Aorta (tissue), 5 donors: ENCODE measurements around the gene OR2A14. TPM values are rescaled to one million over a fixed set of nuclear protein-coding genes. Genes with fewer than 3 reads are reported as not detected.
A peak's percentile ranks its signal among the peaks of the same experiment; 100 is the strongest.
"Not testable (repeated sequence)": the region's sequence is repeated elsewhere in the genome, so short reads cannot be mapped to it uniquely, and the experiment has no call there.

Experiments
- ATAC-seq: fragments of 200-7000 bp; cut with Tn5 transposase; one replicate; pipeline ENCODE4 v1.9.1; 2022; ENCODE audit warnings: moderate library complexity; ENCODE audit not compliant: low FRiP score
- DNase-seq, 2 donors: peaks; one replicate each; pipeline ENCODE4 v3.0.0-alpha.2; 2020
- H3K27ac ChIP-seq, 2 donors: one replicate each; pipeline ENCODE4 v1.5.1; 2013; ENCODE audit warnings: low read length in 2 of 2, mild to moderate bottlenecking in 2 of 2, moderate library complexity in 2 of 2, control low read depth in 1 of 2, inconsistent platforms in 1 of 2, low read depth in 1 of 2
- H3K27me3 ChIP-seq, 2 donors: one replicate each; pipeline ENCODE4 v1.6.1; 2013; ENCODE audit warnings: control low read depth in 1 of 2, low read length in 1 of 2, mild to moderate bottlenecking in 1 of 2, moderate library complexity in 1 of 2; ENCODE audit not compliant: insufficient read depth in 2 of 2, control insufficient read depth in 1 of 2
- H3K36me3 ChIP-seq, 2 donors: one replicate each; pipeline ENCODE4 v1.6.1; 2013; ENCODE audit warnings: control low read depth in 1 of 2, low read length in 1 of 2, mild to moderate bottlenecking in 1 of 2; ENCODE audit not compliant: insufficient read depth in 2 of 2, control insufficient read depth in 1 of 2
- H3K4me1 ChIP-seq, 2 donors: one replicate each; pipeline ENCODE4 v1.6.1; 2013; ENCODE audit warnings: low read length in 2 of 2, control low read depth in 1 of 2, mild to moderate bottlenecking in 1 of 2, moderate library complexity in 1 of 2; ENCODE audit not compliant: insufficient read depth in 2 of 2, control insufficient read depth in 1 of 2
- H3K4me3 ChIP-seq, 2 donors: one replicate each; pipeline ENCODE4 v1.5.1; 2013; ENCODE audit warnings: low read length in 2 of 2, control low read depth in 1 of 2, mild to moderate bottlenecking in 1 of 2
- H3K9me3 ChIP-seq: one replicate; pipeline ENCODE4 v1.6.1; 2013; ENCODE audit warnings: mild to moderate bottlenecking, low read length; ENCODE audit not compliant: control insufficient read depth
- WGBS, 2 donors: extraction: QIAGEN DNeasy Blood & Tissue Kit; methylation state at CpG; one replicate each; pipeline ENCODE4 v1.1.7; 2013; 5-methylcytosine and 5-hydroxymethylcytosine counted together
- intact Hi-C, 2 donors: fragments of 100-400 bp; cut with DNase I; formaldehyde crosslinking; loops; one replicate each; pipeline versions ENCODE4 v1.14.2 to v1.15.0; 2022
- polyA plus RNA-seq, 2 donors: library from polyadenylated mRNA; stranded (reverse); fragments of 200-250 nt; gene quantifications; one replicate each; pipeline ENCODE4 v1.2.3, GENCODE V29; 2013
- total RNA-seq, 2 donors: library from RNA; stranded (reverse); fragmentation: NEBNext Ultra II Directional; extraction: Animal tissue kit (Norgen Biotek cat#: 25700); gene quantifications; one replicate each; pipeline ENCODE4 v1.2.1, GENCODE V29; 2021
- donor health status: healthy with polysubstance abuse.
- donor health status: Bipolar disorder and iron deficiency.
- donor health status: DM: no; HTN: no; CAD: no.
- donor health status: DM: no; HTN: no; CAD: no.
- donor health status: DM: yes; HTN: yes; CAD: no.

Gene OR2A14
- total and polyA plus RNA-seq, 4 donors, result not detected

- no peaks in the 10 kb centered on the region for H3K27me3 ChIP-seq
- peaks cover 2% of the 10 kb centered on the region for H3K9me3 ChIP-seq
- no peak overlapping the region for H3K4me3 ChIP-seq
- ATAC-seq, result no peak
- intact Hi-C loops, result loop anchor here in 1 of 2 donors (10.0 kb wide), 1 partner anchor 169 kb away; no protein-coding TSS in a partner anchor
- H3K4me1 ChIP-seq, result no peaks in the 10 kb centered on the region
- H3K36me3 ChIP-seq, result no peaks in the 10 kb centered on the region
- 80 to 83% methylated on average over 6 of the region's 6 CpGs for WGBS, 2 donors
- no peak overlapping the region for H3K27ac ChIP-seq
- no peak for DNase-seq
Observed at GRCh38 chr7:144133307-144133706, 10.3 kb downstream of the OR2A14 start.

- Histone ChIP-seq H3K4me3 (no peak overlapping the region), H3K27ac (no peak overlapping the region), H3K4me1 (no peaks in the 10 kb centered on the region), H3K27me3 (no peaks in the 10 kb centered on the region), H3K9me3 (peaks cover 2% of the 10 kb centered on the region), H3K36me3 (no peaks in the 10 kb centered on the region)
- DNase-seq (no peak), ATAC-seq (no peak)
- 67 to 72% methylated on average over 1 of the region's 1 CpG for WGBS, 2 donors
- intact Hi-C loops, result loop anchor here in 1 of 2 donors (10.0 kb wide), 1 partner anchor 169 kb away; no protein-coding TSS in a partner anchor
Observed at GRCh38 chr7:144134116-144134515, 11.1 kb downstream of the OR2A14 start.

GRCh38 chr7:144137501-144137900 lies 14.5 kb downstream of the OR2A14 start:
- no peaks in the 10 kb centered on the region for H3K9me3 ChIP-seq
- ATAC-seq (no peak), DNase-seq (no peak)
- H3K36me3 ChIP-seq, result no peaks in the 10 kb centered on the region
- H3K4me3 ChIP-seq, result no peak overlapping the region
- H3K27me3 ChIP-seq, result no peaks in the 10 kb centered on the region
- intact Hi-C loops, result loop anchor here in 1 of 2 donors (10.0 kb wide), 1 partner anchor 173 kb away; no protein-coding TSS in a partner anchor
- H3K27ac ChIP-seq, result no peak overlapping the region
- 43 to 67% methylated on average over 1 of the region's 1 CpG for WGBS, 2 donors
- no peaks in the 10 kb centered on the region for H3K4me1 ChIP-seq

DNA sequence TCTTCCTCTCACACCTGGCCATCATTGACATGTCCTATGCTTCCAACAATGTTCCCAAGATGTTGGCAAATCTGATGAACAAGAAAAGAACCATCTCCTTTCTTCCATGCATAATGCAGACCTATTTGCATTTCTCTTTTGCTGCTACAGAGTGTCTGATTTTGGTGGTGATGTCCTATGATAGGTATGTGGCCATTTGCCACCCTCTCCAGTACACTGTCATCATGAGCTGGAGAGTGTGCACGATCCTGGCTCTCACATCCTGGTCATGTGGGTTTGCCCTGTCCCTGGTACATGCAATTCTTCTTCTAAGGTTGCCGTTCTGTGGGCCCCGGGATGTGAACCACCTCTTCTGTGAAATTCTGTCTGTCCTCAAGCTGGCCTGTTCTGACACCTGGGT lies 19.2 kb downstream of the OR2A14 start:
- no peaks in the 10 kb centered on the region for H3K36me3 ChIP-seq
- DNase-seq (no peak), ATAC-seq (peak; percentile 29)
- no peak overlapping the region for H3K27ac ChIP-seq
- H3K27me3 ChIP-seq, result no peaks in the 10 kb centered on the region
- 81 to 88% methylated on average over 3 of the region's 3 CpGs for WGBS, 2 donors
- no peaks in the 10 kb centered on the region for H3K4me1 ChIP-seq
- no peak overlapping the region for H3K4me3 ChIP-seq
- intact Hi-C loops, result no loop called here
- peaks cover 9% of the 10 kb centered on the region for H3K9me3 ChIP-seq

DNA sequence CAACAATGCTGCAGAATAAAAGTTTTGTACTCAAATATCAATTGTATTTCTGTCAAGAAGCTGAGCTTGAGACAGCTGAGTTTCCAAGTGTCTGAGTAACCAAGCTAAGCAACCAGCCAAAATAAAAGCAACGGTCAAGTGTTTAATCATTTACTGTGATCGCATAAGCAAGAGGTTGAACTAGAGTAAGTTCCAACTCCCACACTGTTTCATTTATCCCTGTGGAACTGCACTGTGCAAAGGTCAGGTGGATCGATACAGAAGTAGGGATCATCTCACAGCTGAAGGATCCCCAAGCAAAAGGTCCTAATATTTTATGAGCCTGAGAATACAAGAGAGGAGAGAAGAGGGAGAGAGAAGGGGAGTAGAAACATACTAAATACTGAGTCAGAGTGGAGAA lies 21.4 kb downstream of the OR2A14 start:
- 93 to 94% methylated on average over 3 of the region's 3 CpGs for WGBS, 2 donors
- ATAC-seq, result no peak

DNA sequence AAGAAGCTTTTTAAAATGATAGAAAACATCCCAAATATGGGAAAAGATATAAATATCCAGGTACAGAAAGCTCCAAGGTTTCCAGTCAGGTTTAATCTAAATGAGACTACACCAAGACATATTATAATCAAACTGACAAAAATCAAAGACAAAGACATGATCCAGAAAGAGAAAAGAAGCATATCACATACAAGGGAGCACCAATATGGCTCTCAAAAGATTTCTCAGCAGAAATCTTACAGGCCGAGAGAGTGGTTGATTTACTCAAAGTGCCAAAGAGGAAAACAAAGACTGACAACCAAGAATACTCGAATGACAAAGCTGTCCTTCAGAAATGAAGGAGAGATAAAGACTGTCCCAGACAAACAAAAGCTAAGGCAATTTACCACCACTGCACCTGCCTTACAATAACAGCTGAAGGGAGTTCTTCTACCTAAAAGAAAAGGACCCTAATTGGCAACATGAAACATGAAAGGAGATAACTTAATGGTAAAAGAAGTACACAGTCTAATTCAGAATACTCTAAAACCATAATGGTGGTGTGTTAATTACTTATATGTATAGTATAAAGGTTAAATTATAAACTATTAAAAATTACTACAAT lies 25.4 kb downstream of the OR2A14 start:
- H3K4me1 ChIP-seq, result no peaks in the 10 kb centered on the region
- ATAC-seq (no peak), DNase-seq (no peak)
- no peak overlapping the region for H3K4me3 ChIP-seq
- no peaks in the 10 kb centered on the region for H3K36me3 ChIP-seq
- 75 to 77% methylated on average over 2 of the region's 2 CpGs for WGBS, 2 donors
- peaks cover 11% of the 10 kb centered on the region for H3K9me3 ChIP-seq
- H3K27ac ChIP-seq, result no peak overlapping the region
- no peaks in the 10 kb centered on the region for H3K27me3 ChIP-seq
- intact Hi-C loops, result no loop called here

More for the DNA sequence above, 21.4 kb downstream of the OR2A14 start:
- H3K4me1 ChIP-seq, result no peaks in the 10 kb centered on the region
- no peak overlapping the region for H3K4me3 ChIP-seq
- intact Hi-C loops, result no loop called here
- H3K27ac ChIP-seq, result no peak overlapping the region
- DNase-seq, result no peak
- H3K27me3 ChIP-seq, result no peaks in the 10 kb centered on the region
- H3K36me3 ChIP-seq, result no peaks in the 10 kb centered on the region
- peaks cover 11% of the 10 kb centered on the region for H3K9me3 ChIP-seq

GRCh38 chr7:144158861-144159260 lies 35.9 kb downstream of the OR2A14 start:
- intact Hi-C loops, result no loop called here
- no peaks in the 10 kb centered on the region for H3K27me3 ChIP-seq
- WGBS, 2 donors, result 89 to 92% methylated on average over 1 of the region's 1 CpG

GRCh38 chr7:144164784-144165183 lies 41.8 kb downstream of the OR2A14 start:
- no peak for ATAC-seq
- no peaks in the 10 kb centered on the region for H3K36me3 ChIP-seq
- intact Hi-C loops, result loop anchor here in 1 of 2 donors (5.0 kb wide), 1 partner anchor 52 kb away; no protein-coding TSS in a partner anchor
- H3K4me3 ChIP-seq, result no peak overlapping the region
- no peaks in the 10 kb centered on the region for H3K9me3 ChIP-seq
- DNase-seq, result no peak
- H3K4me1 ChIP-seq, result no peaks in the 10 kb centered on the region
- H3K27me3 ChIP-seq, result no peaks in the 10 kb centered on the region
- no peak overlapping the region for H3K27ac ChIP-seq
- WGBS, 2 donors, result 75 to 80% methylated on average over 2 of the region's 2 CpGs

More at GRCh38 chr7:144158861-144159260, 35.9 kb downstream of the OR2A14 start:
- ATAC-seq (no peak), DNase-seq (no peak)
- Histone ChIP-seq H3K27ac (no peak overlapping the region), H3K4me1 (no peaks in the 10 kb centered on the region), H3K4me3 (no peak overlapping the region), H3K9me3 (no peaks in the 10 kb centered on the region), H3K36me3 (no peaks in the 10 kb centered on the region)

GRCh38 chr7:144171594-144172350 lies 48.8 kb downstream of the OR2A14 start:
- 79 to 80% methylated on average over 4 of the region's 4 CpGs for WGBS, 2 donors
- ATAC-seq, H3K27ac ChIP-seq, H3K9me3 ChIP-seq, DNase-seq, H3K4me3 ChIP-seq, H3K36me3 ChIP-seq, intact Hi-C loops, H3K4me1 ChIP-seq, H3K27me3 ChIP-seq: not testable (repeated sequence)
